AG10803 (cell line): ENCODE results near the gene ZC2HC1B.

Experiments
- DNase-seq: peaks from one replicate; pipeline ENCODE4 v3.0.0; 2010; ENCODE audit warnings: low read depth
- H3K4me3 ChIP-seq: 2 replicates; pipeline ENCODE4 v1.5.1; 2011; ENCODE audit warnings: mild to moderate bottlenecking, low read length, control low read depth
- CTCF ChIP-seq: conservative IDR thresholded peaks from 2 replicates; pipeline ENCODE4 v1.5.1; 2011; ENCODE audit warnings: mild to moderate bottlenecking, low read length, control low read depth, inconsistent platforms

The ZC2HC1B gene

GRCh38 chr6:143949962-143950361 is 85.7 kb downstream of the ZC2HC1B start:
- no peak for TF ChIP-seq CTCF
- DNase-seq, result no peak
- no peak overlapping the region for H3K4me3 ChIP-seq

- H3K4me3 ChIP-seq, result no peak overlapping the region
- no peak for TF ChIP-seq CTCF
- no peak for DNase-seq
Observed at GRCh38 chr6:143950875-143951274, 86.6 kb downstream of the ZC2HC1B start.

GRCh38 chr6:143952060-143952778 is 87.9 kb downstream of the ZC2HC1B start:
- H3K4me3 ChIP-seq, result no peak overlapping the region
- TF ChIP-seq CTCF, result no peak
- DNase-seq, result no peak

- no peak overlapping the region for H3K4me3 ChIP-seq
- DNase-seq, result no peak
- no peak for TF ChIP-seq CTCF
Observed at GRCh38 chr6:143952947-143953701, 88.8 kb downstream of the ZC2HC1B start.

GRCh38 chr6:143953922-143954321 is 89.6 kb downstream of the ZC2HC1B start:
- no peak for DNase-seq
- TF ChIP-seq CTCF, result no peak
- no peak overlapping the region for H3K4me3 ChIP-seq

GRCh38 chr6:143955971-143956370 is 91.7 kb downstream of the ZC2HC1B start:
- H3K4me3 ChIP-seq, result no peak overlapping the region
- DNase-seq, result no peak
- TF ChIP-seq CTCF, result no peak
